Measurements from ENCODE around the gene DAPK1.

DAPK1 gene

GRCh38 chr9:87497604-87498045 lies at the start of gene DAPK1:
Gene DAPK1, plus strand, starts transcription at chr9:87497867. Its CDS starts 1,211 bp downstream, at chr9:87499078.
- no peak for DNase-seq (ENCODE audit: low read depth in 2 of 2, low spot score in 1 of 2)

- DNase-seq (ENCODE audit: low read depth in 2 of 2, low spot score in 1 of 2), result no peak
Observed at GRCh38 chr9:87451149-87451548, 46.5 kb upstream of the DAPK1 start.

GRCh38 chr9:87455407-87455806 lies 42.3 kb upstream of the DAPK1 start:
- no peak for DNase-seq (ENCODE audit: low read depth in 2 of 2, low spot score in 1 of 2)

- no peak for DNase-seq (ENCODE audit: low read depth in 2 of 2, low spot score in 1 of 2)
Observed at GRCh38 chr9:87461256-87461655, 36.4 kb upstream of the DAPK1 start.

GRCh38 chr9:87464110-87464991 lies 33.3 kb upstream of the DAPK1 start:
- no peak for DNase-seq (ENCODE audit: low read depth in 2 of 2, low spot score in 1 of 2)

- no peak for DNase-seq (ENCODE audit: low read depth in 2 of 2, low spot score in 1 of 2)
Observed at GRCh38 chr9:87464992-87465378, 32.7 kb upstream of the DAPK1 start.

- no peak for DNase-seq (ENCODE audit: low read depth in 2 of 2, low spot score in 1 of 2)
Observed at GRCh38 chr9:87465816-87466215, 31.9 kb upstream of the DAPK1 start.

- DNase-seq (ENCODE audit: low read depth in 2 of 2, low spot score in 1 of 2), result no peak
Observed at GRCh38 chr9:87467187-87467586, 30.5 kb upstream of the DAPK1 start.

- no peak for DNase-seq (ENCODE audit: low read depth in 2 of 2, low spot score in 1 of 2)
Observed at GRCh38 chr9:87469793-87470465, 27.7 kb upstream of the DAPK1 start.

- no peak for DNase-seq (ENCODE audit: low read depth in 2 of 2, low spot score in 1 of 2)
Observed at GRCh38 chr9:87471746-87472145, 25.9 kb upstream of the DAPK1 start.

GRCh38 chr9:87475463-87475862 lies 22.2 kb upstream of the DAPK1 start:
- DNase-seq (ENCODE audit: low read depth in 2 of 2, low spot score in 1 of 2), result no peak

GRCh38 chr9:87478226-87478992 lies 19.3 kb upstream of the DAPK1 start:
- no peak for DNase-seq (ENCODE audit: low read depth in 2 of 2, low spot score in 1 of 2)

- DNase-seq (ENCODE audit: low read depth in 2 of 2, low spot score in 1 of 2), result no peak
Observed at GRCh38 chr9:87479801-87480201, 17.9 kb upstream of the DAPK1 start.

GRCh38 chr9:87481890-87482855 lies 15.5 kb upstream of the DAPK1 start:
- no peak for DNase-seq (ENCODE audit: low read depth in 2 of 2, low spot score in 1 of 2)

GRCh38 chr9:87490225-87490624 lies 7.4 kb upstream of the DAPK1 start:
- DNase-seq (ENCODE audit: low read depth in 2 of 2, low spot score in 1 of 2), result no peak

- no peak for DNase-seq (ENCODE audit: low read depth in 2 of 2, low spot score in 1 of 2)
Observed at GRCh38 chr9:87490907-87491306, 6.8 kb upstream of the DAPK1 start.

- DNase-seq (ENCODE audit: low read depth in 2 of 2, low spot score in 1 of 2), result no peak
Observed at GRCh38 chr9:87491523-87491922, 6.1 kb upstream of the DAPK1 start.

GRCh38 chr9:87492642-87493041 lies 5.0 kb upstream of the DAPK1 start:
- DNase-seq (ENCODE audit: low read depth in 2 of 2, low spot score in 1 of 2), result no peak

- no peak for DNase-seq (ENCODE audit: low read depth in 2 of 2, low spot score in 1 of 2)
Observed at GRCh38 chr9:87494970-87495471, 2.6 kb upstream of the DAPK1 start.

- DNase-seq (ENCODE audit: low read depth in 2 of 2, low spot score in 1 of 2), result no peak
Observed at GRCh38 chr9:87497080-87497603, 525 bp upstream of the DAPK1 start.

Data from stimulated activated CD8-positive, alpha-beta memory T cell treated with anti-CD3 and anti-CD28 coated beads, Interleukin-4, amount 100 ng/mL, for 1 hour (primary cell).